H9 (cell line): ENCODE measurements around the gene IL5. TPM values are rescaled to one million over a fixed set of nuclear protein-coding genes. Genes with fewer than 3 reads are reported as not detected.

ENCODE experiments used
- DNase-seq: peaks from one replicate; pipeline ENCODE4 v3.0.0-alpha.2; 2017
- H2AFZ ChIP-seq: one replicate; pipeline ENCODE4 v1.6.1; 2013; ENCODE audit warnings: mild to moderate bottlenecking, low read length, control low read depth, moderate library complexity
- H2AK5ac ChIP-seq: 2 replicates; pipeline ENCODE4 v1.6.1; 2013; ENCODE audit warnings: low read length, control low read depth, mixed read lengths; ENCODE audit not compliant: insufficient read length
- H2BK120ac ChIP-seq: one replicate; pipeline ENCODE4 v1.6.1; 2013; ENCODE audit warnings: low read depth, mild to moderate bottlenecking, low read length, control low read depth, inconsistent platforms; ENCODE audit not compliant: poor library complexity, severe bottlenecking
- H2BK12ac ChIP-seq: 2 replicates; pipeline ENCODE4 v1.6.1; 2013; ENCODE audit warnings: low read length, control low read depth, mixed read lengths, low read depth; ENCODE audit not compliant: insufficient read length
- H2BK15ac ChIP-seq: 2 replicates; pipeline ENCODE4 v1.6.1; 2013; ENCODE audit warnings: low read depth, low read length, control low read depth
- H2BK20ac ChIP-seq: one replicate; pipeline ENCODE4 v1.6.1; 2013; ENCODE audit warnings: low read depth, mild to moderate bottlenecking, low read length, control low read depth, inconsistent platforms; ENCODE audit not compliant: poor library complexity, severe bottlenecking
- H2BK5ac ChIP-seq: 2 replicates; pipeline ENCODE4 v1.6.1; 2013; ENCODE audit warnings: low read length, control low read depth, mixed read lengths; ENCODE audit not compliant: insufficient read length
- H3K14ac ChIP-seq: 2 replicates; pipeline ENCODE4 v1.6.1; 2013; ENCODE audit warnings: low read length, control low read depth; ENCODE audit not compliant: insufficient read depth
- H3K18ac ChIP-seq: 2 replicates; pipeline ENCODE4 v1.6.1; 2013; ENCODE audit warnings: low read depth, mild to moderate bottlenecking, mixed read lengths, low read length, control low read depth; ENCODE audit not compliant: insufficient read length
- H3K23ac ChIP-seq: 2 replicates; pipeline ENCODE4 v1.6.1; 2013; ENCODE audit warnings: low read length, control low read depth, mixed read lengths, low read depth; ENCODE audit not compliant: insufficient read length
- H3K23me2 ChIP-seq: 2 replicates; pipeline ENCODE4 v1.6.1; 2013; ENCODE audit warnings: low read depth, mild to moderate bottlenecking, mixed read lengths, low read length, control low read depth; ENCODE audit not compliant: insufficient read length, poor library complexity, severe bottlenecking
- H3K27ac ChIP-seq: 2 replicates; pipeline ENCODE4 v1.5.1; 2013; ENCODE audit warnings: low read length, control low read depth, mixed read lengths, low read depth; ENCODE audit not compliant: insufficient read length
- H3K27me3 ChIP-seq: 2 replicates; pipeline ENCODE4 v1.6.1; 2013; ENCODE audit warnings: low read length, control low read depth, inconsistent platforms; ENCODE audit not compliant: insufficient read depth
- H3K4ac ChIP-seq: 2 replicates; pipeline ENCODE4 v1.6.1; 2013; ENCODE audit warnings: low read depth, mild to moderate bottlenecking, control low read depth, inconsistent platforms, low read length, moderate library complexity
- H3K4me1 ChIP-seq: 2 replicates; pipeline ENCODE4 v1.6.1; 2013; ENCODE audit warnings: low read length, control low read depth, inconsistent platforms; ENCODE audit not compliant: insufficient read depth
- H3K4me2 ChIP-seq: 2 replicates; pipeline ENCODE4 v1.6.1; 2013; ENCODE audit warnings: low read length, control low read depth, mixed read lengths; ENCODE audit not compliant: insufficient read length, insufficient read depth
- H3K56ac ChIP-seq: 2 replicates; pipeline ENCODE4 v1.6.1; 2013; ENCODE audit warnings: low read depth, mild to moderate bottlenecking, mixed read lengths, low read length, control low read depth; ENCODE audit not compliant: insufficient read length
- H3K79me1 ChIP-seq: 2 replicates; pipeline ENCODE4 v1.6.1; 2013; ENCODE audit warnings: low read depth, mild to moderate bottlenecking, moderate library complexity, low read length, control low read depth, inconsistent platforms; ENCODE audit not compliant: insufficient read depth, poor library complexity, severe bottlenecking
- H3K79me2 ChIP-seq: 2 replicates; pipeline ENCODE4 v1.6.1; 2013; ENCODE audit warnings: low read length, control low read depth, inconsistent platforms; ENCODE audit not compliant: insufficient read depth
- H3K9ac ChIP-seq: 2 replicates; pipeline ENCODE4 v1.6.1; 2013; ENCODE audit warnings: low read length, control low read depth, mixed read lengths; ENCODE audit not compliant: insufficient read length; ENCODE audit errors: extremely low read depth
- H3K9me3 ChIP-seq: one replicate; pipeline ENCODE4 v1.6.1; 2013; ENCODE audit warnings: low read depth, low read length, inconsistent platforms; ENCODE audit not compliant: control insufficient read depth
- H3T11ph ChIP-seq: one replicate; pipeline ENCODE4 v1.6.1; 2013; ENCODE audit warnings: mild to moderate bottlenecking, low read length, control low read depth, inconsistent platforms
- H4K20me1 ChIP-seq: one replicate; pipeline ENCODE4 v1.6.1; 2013; ENCODE audit not compliant: control insufficient read depth, insufficient read length, insufficient read depth
- H4K5ac ChIP-seq: 2 replicates; pipeline ENCODE4 v1.6.1; 2013; ENCODE audit warnings: low read depth, mild to moderate bottlenecking, mixed read lengths, low read length, control low read depth; ENCODE audit not compliant: insufficient read length
- H4K8ac ChIP-seq: replicated peaks from 2 replicates; pipeline ENCODE4 v1.6.1; 2013; ENCODE audit warnings: low read length, control low read depth, mixed read lengths, low read depth; ENCODE audit not compliant: insufficient read length
- H4K91ac ChIP-seq: 2 replicates; pipeline ENCODE4 v1.6.1; 2013; ENCODE audit warnings: low read depth, mild to moderate bottlenecking, moderate library complexity, mixed read lengths, low read length, control low read depth; ENCODE audit not compliant: insufficient read length
- H3K27ac Mint-ChIP-seq, 3 experiments: 2 replicates in 2 of 3; 3 replicates in 1 of 3; pipeline ENCODE4 v1.8.0; 2020 to 2021; ENCODE audit warnings: mixed read lengths in 3 of 3, mild to moderate bottlenecking in 1 of 3, moderate library complexity in 1 of 3
- H3K27me3 Mint-ChIP-seq: 2 replicates; pipeline ENCODE4 v1.8.0; 2021; ENCODE audit warnings: low read depth, mild to moderate bottlenecking, moderate library complexity, mixed read lengths
- H3K36me3 Mint-ChIP-seq, 3 experiments: 2 replicates in 2 of 3; 3 replicates in 1 of 3; pipeline ENCODE4 v1.8.0; 2020 to 2021; ENCODE audit warnings: low read depth in 3 of 3, mixed read lengths in 3 of 3; ENCODE audit not compliant: insufficient read depth in 1 of 3
- H3K4me1 Mint-ChIP-seq, 2 experiments: 2 replicates each; pipeline ENCODE4 v1.8.0; 2020; ENCODE audit warnings: mixed read lengths in 2 of 2
- H3K4me3 Mint-ChIP-seq, 2 experiments: 2 replicates in 1 of 2; 3 replicates in 1 of 2; pipeline ENCODE4 v1.8.0; 2020 to 2021; ENCODE audit warnings: mild to moderate bottlenecking in 2 of 2, mixed read lengths in 2 of 2, moderate library complexity in 1 of 2
- H3K9me3 Mint-ChIP-seq, 2 experiments: 2 replicates in 1 of 2; 3 replicates in 1 of 2; pipeline ENCODE4 v1.8.0; 2020; ENCODE audit warnings: mild to moderate bottlenecking in 2 of 2, mixed read lengths in 2 of 2, moderate library complexity in 1 of 2
- CTCF ChIP-seq: fragments of 200-600 bp; sonication (generic); conservative IDR thresholded peaks from 3 replicates; pipeline ENCODE4 v1.8.0; 2021; ENCODE audit warnings: antibody characterized with exemption, mild to moderate bottlenecking
- total RNA-seq: library from RNA; stranded (reverse); gene quantifications from 2 replicates; pipeline ENCODE4 v1.2.1, GENCODE V29; 2021

Gene IL5
- total RNA-seq, 1 experiment from 2014 or later, result not detected

GRCh38 chr5:132510076-132510475, 33.2 kb downstream of the IL5 start:
- H2BK12ac ChIP-seq, result no peak overlapping the region
- no peaks in the 10 kb centered on the region for H3K9me3 ChIP-seq
- peaks cover 9 to 35% (median 13%) of the 10 kb centered on the region in 3 experiments for H3K36me3 Mint-ChIP-seq
- no peak overlapping the region for H3K27ac ChIP-seq
- H2BK5ac ChIP-seq, result no peak overlapping the region
- H3K56ac ChIP-seq, result no peak overlapping the region
- no peak overlapping the region for H3K27ac Mint-ChIP-seq
- H3K18ac ChIP-seq, result no peak overlapping the region
- no peak overlapping the region for H2BK15ac ChIP-seq
- H3K9me3 Mint-ChIP-seq, result peaks cover 18 to 41% of the 10 kb centered on the region in 2 experiments
- H2AK5ac ChIP-seq, result no peak overlapping the region
- no peak overlapping the region for H4K5ac ChIP-seq
- no peaks in the 10 kb centered on the region for H3K23me2 ChIP-seq
- no peak overlapping the region for H3K14ac ChIP-seq
- H3T11ph ChIP-seq, result no peak overlapping the region
- no peak overlapping the region for H3K4ac ChIP-seq
- H3K79me2 ChIP-seq, result no peaks in the 10 kb centered on the region
- H2BK120ac ChIP-seq, result no peak overlapping the region
- H3K27me3 ChIP-seq, result no peaks in the 10 kb centered on the region
- H3K4me1 Mint-ChIP-seq, result peaks cover 8 to 9% of the 10 kb centered on the region in 2 experiments
- DNase-seq, result no peak
- no peaks in the 10 kb centered on the region for H3K4me1 ChIP-seq
- H3K9ac ChIP-seq, result no peak overlapping the region
- H4K8ac ChIP-seq, result no peak overlapping the region
- no peak for TF ChIP-seq CTCF
- no peaks in the 10 kb centered on the region for H3K79me1 ChIP-seq
- H2BK20ac ChIP-seq, result no peak overlapping the region
- no peaks in the 10 kb centered on the region for H3K27me3 Mint-ChIP-seq
- H3K4me3 Mint-ChIP-seq, result no peak overlapping the region
- no peaks in the 10 kb centered on the region for H4K20me1 ChIP-seq
- no peak overlapping the region for H4K91ac ChIP-seq
- no peak overlapping the region for H3K4me2 ChIP-seq
- H2AFZ ChIP-seq, result no peak overlapping the region
- no peak overlapping the region for H3K23ac ChIP-seq
